Eye (tissue), 1 donor: ENCODE measurements around the gene PSD4.

ENCODE experiments used
- DNase-seq: peaks from one replicate; pipeline ENCODE4 v3.0.0-alpha.2; 2015

The PSD4 gene

GRCh38 chr2:113209011-113209645 is 35.4 kb downstream of the PSD4 start:
- DNase-seq: no peak

GRCh38 chr2:113209646-113210171 is 35.9 kb downstream of the PSD4 start:
- DNase-seq: no peak

GRCh38 chr2:113211226-113212105 is 37.7 kb downstream of the PSD4 start:
- DNase-seq: no peak

- DNase-seq: peak; percentile 78
These were observed 38.7 kb downstream of the PSD4 start for GRCh38 chr2:113212245-113213060.

- DNase-seq: peak; percentile 43
These were observed 39.5 kb downstream of the PSD4 start for GRCh38 chr2:113213061-113213930.

GRCh38 chr2:113214141-113214540 is 40.4 kb downstream of the PSD4 start:
- DNase-seq: no peak

GRCh38 chr2:113215056-113215455 is 41.3 kb downstream of the PSD4 start:
- no peak for DNase-seq

- DNase-seq: no peak
These were observed 42.5 kb downstream of the PSD4 start for GRCh38 chr2:113216321-113216720.

GRCh38 chr2:113216891-113217454 is 43.2 kb downstream of the PSD4 start:
- no peak for DNase-seq

- DNase-seq: peak; percentile 64
These were observed 43.9 kb downstream of the PSD4 start for GRCh38 chr2:113217455-113218282.

GRCh38 chr2:113218283-113219091 is 44.7 kb downstream of the PSD4 start:
- DNase-seq: peak; percentile 79

GRCh38 chr2:113219092-113219441 is 45.3 kb downstream of the PSD4 start:
- no peak for DNase-seq

- DNase-seq: no peak
These were observed 45.7 kb downstream of the PSD4 start for GRCh38 chr2:113219525-113219888.

- DNase-seq: no peak
These were observed 46.3 kb downstream of the PSD4 start for GRCh38 chr2:113219889-113220641.

GRCh38 chr2:113220970-113221708 is 47.4 kb downstream of the PSD4 start:
- no peak for DNase-seq

GRCh38 chr2:113221846-113222245 is 48.1 kb downstream of the PSD4 start:
- no peak for DNase-seq

GRCh38 chr2:113223813-113224212 is 50.0 kb downstream of the PSD4 start:
- no peak for DNase-seq

- DNase-seq: no peak
These were observed 51.0 kb downstream of the PSD4 start for GRCh38 chr2:113224647-113225236.
